Nucleus accumbens (tissue), 56 donors: ENCODE results near the gene CDKN1C.

ENCODE experiments used
- DNase-seq, 56 donors: peaks; one replicate each; lab custom pipeline; 2025; lab: John Stamatoyannopoulos, UW

Gene CDKN1C

DNA sequence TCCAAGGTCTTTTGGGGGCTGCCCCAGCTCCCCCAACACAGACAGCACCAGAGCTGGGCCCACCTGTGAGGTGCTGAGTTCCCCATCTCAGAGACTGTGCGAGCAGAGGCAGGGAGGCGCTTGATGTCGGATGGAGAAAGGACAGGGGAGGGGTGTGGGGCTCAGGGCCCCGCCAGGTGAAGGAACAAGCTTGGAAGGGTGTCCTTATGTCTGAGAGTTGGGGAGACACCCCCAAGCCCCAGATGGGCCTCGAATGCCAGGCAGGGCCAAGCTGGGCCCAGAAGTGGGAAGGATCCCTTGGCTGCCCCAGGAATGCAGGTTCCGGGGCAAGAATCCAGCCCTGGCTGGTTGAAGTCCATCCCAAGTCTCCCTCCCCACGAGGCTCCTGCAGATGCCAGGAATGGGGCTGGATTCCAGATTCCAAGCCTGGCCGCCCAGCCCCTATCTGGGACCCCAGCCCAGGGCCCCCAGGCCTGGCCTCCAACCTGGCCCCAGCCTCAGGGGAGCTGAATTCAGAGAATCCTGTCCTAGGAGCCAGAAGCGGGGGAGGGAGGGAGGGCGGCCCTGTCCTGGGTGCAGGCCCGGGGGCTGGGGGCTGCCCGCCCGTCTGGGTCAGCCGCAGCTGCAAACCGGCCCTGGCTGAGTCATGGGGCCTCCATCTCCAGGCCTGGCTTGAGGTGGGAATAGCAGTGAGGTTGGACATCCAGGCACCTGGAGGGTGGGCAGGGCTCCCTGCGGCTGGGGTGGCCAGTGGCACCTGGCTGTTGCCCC lies 50.9 kb downstream of the CDKN1C start:
- DNase-seq: no peak

DNA sequence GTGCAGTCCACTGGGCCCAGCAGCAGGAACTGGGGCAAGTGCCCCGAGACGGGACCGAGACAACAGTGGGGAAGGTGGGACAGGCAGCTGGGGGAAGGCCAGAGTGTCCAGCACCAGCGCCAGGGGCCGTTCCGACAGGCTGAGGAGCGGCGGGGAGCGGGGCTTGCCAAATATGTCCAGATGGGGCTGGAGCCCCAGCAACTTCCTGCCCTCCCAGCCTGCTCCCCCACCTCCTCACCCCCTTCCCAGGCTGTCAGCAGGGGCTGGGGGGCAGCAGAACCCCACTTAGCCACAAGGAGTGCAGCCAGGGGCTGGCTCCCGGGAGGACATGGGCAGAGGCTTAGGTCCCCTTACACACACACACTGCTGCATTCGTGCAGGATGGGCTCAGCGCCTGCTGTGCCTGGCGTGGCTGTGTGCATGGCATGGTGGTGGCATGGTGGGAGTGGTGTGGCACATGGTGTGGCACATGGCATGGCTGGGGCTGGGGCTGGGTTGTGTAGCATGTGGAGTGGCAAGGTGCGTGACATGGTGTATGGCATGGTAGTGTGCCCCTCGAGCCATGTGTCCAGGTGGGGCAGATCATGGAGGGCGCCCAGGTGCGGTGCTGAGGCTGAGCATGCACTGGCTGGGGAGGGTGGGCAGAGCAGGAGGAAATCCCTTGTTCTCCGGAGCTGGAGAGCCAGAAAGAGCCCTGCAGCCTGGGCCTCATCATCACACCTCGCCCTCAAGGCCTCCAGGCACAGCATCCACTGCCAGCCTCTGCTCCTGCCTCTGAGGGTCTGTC lies 51.7 kb downstream of the CDKN1C start:
- DNase-seq: no peak
